K562 (cell line): ENCODE results near the gene MFNG. TPM values are rescaled to one million over a fixed set of nuclear protein-coding genes. Genes with fewer than 3 reads are reported as not detected.

Experiments
- ATAC-seq: fragments of 200-7000 bp; cut with Tn5 transposase; 3 replicates; pipeline ENCODE4 v1.9.1; 2020; ENCODE audit warnings: moderate library complexity
- BruUV-seq: library from RNA; stranded (reverse); fragments of 400-500 nt; replicated peaks from 2 replicates; lab custom pipeline; 2021; lab: Mats Ljungman, UMichigan
- CTCF ChIA-PET: fragments of 300-600 bp; formaldehyde crosslinking; extraction: SDS; loops from one replicate; lab custom pipeline; 2021; ENCODE audit warnings: low intra/inter-chr PET ratio; lab: Yijun Ruan, JAX
- POLR2A ChIA-PET: fragments of 300-600, 350-650 bp; sonication (Branson Sonifier 250); formaldehyde crosslinking; extraction: SDS; loops from one replicate; lab custom pipeline; 2021; ENCODE audit warnings: antibody characterized with exemption, inconsistent platforms; lab: Yijun Ruan, JAX
- DNase-seq, 4 experiments: peaks; one replicate each; pipeline versions ENCODE4 v3.0.0 to v3.0.0-alpha.2; 2011 to 2018; ENCODE audit warnings: low spot score in 3 of 4, mixed read lengths in 3 of 4; ENCODE audit errors: extremely low read depth in 1 of 4
- FAIRE-seq: peaks from 2 replicates; lab custom pipeline; 2011; peaks lifted over from hg19 to GRCh38; lab: Jason Lieb, UNC
- H2AFZ ChIP-seq: 2 replicates; pipeline ENCODE4 v1.6.0; 2011; ENCODE audit warnings: low read depth, low read length, control low read depth, inconsistent platforms
- H3K27ac ChIP-seq: fragments of 200-600 bp; 3 replicates; pipeline ENCODE4 v1.8.0; 2011; ENCODE audit warnings: low read depth, mild to moderate bottlenecking, control low read depth, inconsistent platforms, low read length, moderate library complexity, mixed read lengths; ENCODE audit errors: extremely low read depth
- H3K27me3 ChIP-seq, 2 experiments: fragments of 300-600 bp in 1 of 2; 2 replicates in 1 of 2; 3 replicates in 1 of 2; pipeline versions ENCODE4 v1.6.0 to v1.8.0; 2011; ENCODE audit warnings: inconsistent platforms in 2 of 2, low read length in 2 of 2, mild to moderate bottlenecking in 1 of 2, mixed read lengths in 1 of 2, moderate library complexity in 1 of 2; ENCODE audit not compliant: control insufficient read depth in 2 of 2, insufficient read depth in 2 of 2
- H3K36me3 ChIP-seq: fragments of 300-600 bp; 3 replicates; pipeline ENCODE4 v1.8.0; 2011; ENCODE audit warnings: mild to moderate bottlenecking, low read length, inconsistent platforms; ENCODE audit not compliant: control insufficient read depth, insufficient read depth
- H3K4me1 ChIP-seq, 2 experiments: fragments of 200-600 bp in 1 of 2; replicated peaks in 1 of 2; 2 replicates in 1 of 2; 3 replicates in 1 of 2; pipeline versions ENCODE4 v1.5.1 to v1.8.0; 2011; ENCODE audit warnings: inconsistent platforms in 2 of 2, low read length in 2 of 2, mild to moderate bottlenecking in 1 of 2, mixed read lengths in 1 of 2, moderate library complexity in 1 of 2; ENCODE audit not compliant: control insufficient read depth in 2 of 2, insufficient read depth in 2 of 2
- H3K4me2 ChIP-seq: 2 replicates; pipeline ENCODE4 v1.6.1; 2011; ENCODE audit warnings: low read length, control low read depth, inconsistent platforms, mixed read lengths; ENCODE audit not compliant: insufficient read depth
- H3K4me3 ChIP-seq: fragments of 200-600 bp; sonication (generic), shearing (Covaris generic); 2 replicates; pipeline ENCODE4 v1.5.1; 2016; ENCODE audit warnings: control low read depth, inconsistent platforms
- H3K79me2 ChIP-seq: fragments of 200-600 bp; 3 replicates; pipeline ENCODE4 v1.8.0; 2011; ENCODE audit warnings: low read length, inconsistent platforms; ENCODE audit not compliant: control insufficient read depth, insufficient read depth
- H3K9ac ChIP-seq, 2 experiments: 2 replicates each; pipeline versions ENCODE4 v1.6.0 to v1.6.1; 2011; ENCODE audit warnings: low read depth in 2 of 2, low read length in 2 of 2, control low read depth in 1 of 2, inconsistent platforms in 1 of 2, mild to moderate bottlenecking in 1 of 2, mixed read lengths in 1 of 2; ENCODE audit not compliant: insufficient read depth in 1 of 2
- H3K9me1 ChIP-seq: one replicate; pipeline ENCODE4 v1.6.0; 2011; ENCODE audit warnings: inconsistent platforms, mild to moderate bottlenecking, low read length, moderate library complexity; ENCODE audit not compliant: control insufficient read depth, insufficient read depth
- H3K9me3 ChIP-seq: replicated peaks from 2 replicates; pipeline ENCODE4 v1.5.1; 2011; ENCODE audit warnings: low read depth, low read length, inconsistent platforms; ENCODE audit not compliant: control insufficient read depth, insufficient read depth
- H4K20me1 ChIP-seq: replicated peaks from 2 replicates; pipeline ENCODE4 v1.6.1; 2011; ENCODE audit warnings: low read length, inconsistent platforms, mixed read lengths; ENCODE audit not compliant: control insufficient read depth, insufficient read depth
- PTTG1 ChIP-seq: fragments of 450-650 bp; IDR thresholded peaks from 2 replicates; pipeline ENCODE4 v1.6.1; 2016; ENCODE audit warnings: low read depth, mild to moderate bottlenecking, missing genetic modification characterization, missing compliant biosample characterization
- RAD51 ChIP-seq: fragments of 450-650 bp; IDR thresholded peaks from 2 replicates; pipeline ENCODE4 v1.7.1; 2016; ENCODE audit warnings: low read depth, mild to moderate bottlenecking, borderline replicate concordance
- WGBS: fragments of 100-300 bp; shearing (Covaris generic); methylation state at CpG from one replicate; pipeline ENCODE4 v1.1.6; 2016; ENCODE audit warnings: low coverage, mixed read lengths; ENCODE audit not compliant: insufficient coverage; ENCODE audit errors: missing lambda C conversion rate; 5-methylcytosine and 5-hydroxymethylcytosine counted together
- in situ Hi-C: fragments of 300-500 bp; cut with MboI; formaldehyde crosslinking; loops from 4 replicates; pipeline ENCODE4 v1.15.0; 2018; ENCODE audit warnings: inconsistent platforms, mixed read lengths
- intact Hi-C: fragments of 100-400 bp; cut with micrococcal nuclease; formaldehyde crosslinking; loops from 2 replicates; pipeline ENCODE4 v1.14.2; 2022
- polyA plus RNA-seq, 8 experiments: library from polyadenylated mRNA; depleted of rRNA in 4 of 8; stranded (reverse) in 5 of 8; unstranded in 3 of 8; fragments of >200 nt; fragmentation: Nextera tagmentation in 2 of 8; fragmentation: Illumina TruSeq in 1 of 8; extraction: Ambion mirVana in 2 of 8; extraction: Trizol in 1 of 8; gene quantifications; 2 replicates each; pipeline versions ENCODE4 v1.2.1 to v1.2.3, GENCODE V29; 2011 to 2014; ENCODE audit warnings: inconsistent platforms in 1 of 8, missing spikeins in 1 of 8
- total RNA-seq, 7 experiments: library from RNA; depleted of rRNA in 6 of 7; stranded (reverse); fragments of >200 nt in 6 of 7; fragmentation: Illumina TruSeq in 2 of 7; extraction: Trizol in 2 of 7; gene quantifications; 2 replicates each; pipeline versions ENCODE4 v1.2.1 to v1.2.3, GENCODE V29; 2011 to 2021; ENCODE audit warnings: low replicate concordance in 1 of 7
- TF ChIP-seq, protein P1 (sequence below): sonication (generic); formaldehyde crosslinking; IDR thresholded peaks from 2 replicates; pipeline ENCODE4 v1.8.0; 2022; ENCODE audit warnings: missing genetic modification reagents, mild to moderate bottlenecking, borderline replicate concordance

Gene MFNG
- total and polyA plus RNA-seq, 9 of the 15 experiments (the other 6 are each of a cell fraction or from before 2014, with no cell fraction given) = 0.13 to 0.73 (median 0.38) TPM; not detected in 4

GRCh38 chr22:37485395-37486223 is 575 bp downstream of the MFNG start:
- Histone ChIP-seq H3K9ac (no peak overlapping the region), H3K9me1 (no peaks in the 10 kb centered on the region), H3K36me3 (no peaks in the 10 kb centered on the region), H4K20me1 (0 out of 2 replicates have a peak, but pooled peaks cover 5% of the 10 kb centered on the region), H3K4me1 (peaks cover 5 to 40% of the 10 kb centered on the region in 2 experiments; a peak in 3 of 5 replicates), H3K27ac (no peak overlapping the region), H3K9me3 (no peaks in the 10 kb centered on the region), H3K4me3 (no peak overlapping the region), H3K79me2 (no peaks in the 10 kb centered on the region), H3K27me3 (peaks cover 0 to 40% of the 10 kb centered on the region in 2 experiments; a peak in 3 of 5 replicates), H2AFZ (no peak overlapping the region), H3K4me2 (no peak overlapping the region)
- ChIA-PET CTCF (no interaction called here), POLR2A (interaction anchor here (0.9 kb wide), 1 partner anchor 48 kb away, joined by 4 read pairs; no protein-coding TSS in a partner anchor)
- intact Hi-C loops = no loop called here
- in situ Hi-C loops = no loop called here
- no TSS peak for BruUV-seq
- TF ChIP-seq, protein P1, sequence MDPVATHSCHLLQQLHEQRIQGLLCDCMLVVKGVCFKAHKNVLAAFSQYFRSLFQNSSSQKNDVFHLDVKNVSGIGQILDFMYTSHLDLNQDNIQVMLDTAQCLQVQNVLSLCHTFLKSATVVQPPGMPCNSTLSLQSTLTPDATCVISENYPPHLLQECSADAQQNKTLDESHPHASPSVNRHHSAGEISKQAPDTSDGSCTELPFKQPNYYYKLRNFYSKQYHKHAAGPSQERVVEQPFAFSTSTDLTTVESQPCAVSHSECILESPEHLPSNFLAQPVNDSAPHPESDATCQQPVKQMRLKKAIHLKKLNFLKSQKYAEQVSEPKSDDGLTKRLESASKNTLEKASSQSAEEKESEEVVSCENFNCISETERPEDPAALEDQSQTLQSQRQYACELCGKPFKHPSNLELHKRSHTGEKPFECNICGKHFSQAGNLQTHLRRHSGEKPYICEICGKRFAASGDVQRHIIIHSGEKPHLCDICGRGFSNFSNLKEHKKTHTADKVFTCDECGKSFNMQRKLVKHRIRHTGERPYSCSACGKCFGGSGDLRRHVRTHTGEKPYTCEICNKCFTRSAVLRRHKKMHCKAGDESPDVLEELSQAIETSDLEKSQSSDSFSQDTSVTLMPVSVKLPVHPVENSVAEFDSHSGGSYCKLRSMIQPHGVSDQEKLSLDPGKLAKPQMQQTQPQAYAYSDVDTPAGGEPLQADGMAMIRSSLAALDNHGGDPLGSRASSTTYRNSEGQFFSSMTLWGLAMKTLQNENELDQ = no peak
- TF ChIP-seq RAD51 = no peak
- TF ChIP-seq PTTG1 (tag) = no peak
- no peak for ATAC-seq
- FAIRE-seq = no peak
- no peak for DNase-seq
- WGBS = 30% methylated on average over 19 of the region's 26 CpGs
